HG03571 (cell line): Measurements from ENCODE around the gene TMEM184B.

Experiments
- ATAC-seq: cut with Tn5 transposase; IDR thresholded peaks from one replicate; pipeline ENCODE4 v1.9.1; 2021; ENCODE audit not compliant: unreplicated experiment

TMEM184B gene

DNA sequence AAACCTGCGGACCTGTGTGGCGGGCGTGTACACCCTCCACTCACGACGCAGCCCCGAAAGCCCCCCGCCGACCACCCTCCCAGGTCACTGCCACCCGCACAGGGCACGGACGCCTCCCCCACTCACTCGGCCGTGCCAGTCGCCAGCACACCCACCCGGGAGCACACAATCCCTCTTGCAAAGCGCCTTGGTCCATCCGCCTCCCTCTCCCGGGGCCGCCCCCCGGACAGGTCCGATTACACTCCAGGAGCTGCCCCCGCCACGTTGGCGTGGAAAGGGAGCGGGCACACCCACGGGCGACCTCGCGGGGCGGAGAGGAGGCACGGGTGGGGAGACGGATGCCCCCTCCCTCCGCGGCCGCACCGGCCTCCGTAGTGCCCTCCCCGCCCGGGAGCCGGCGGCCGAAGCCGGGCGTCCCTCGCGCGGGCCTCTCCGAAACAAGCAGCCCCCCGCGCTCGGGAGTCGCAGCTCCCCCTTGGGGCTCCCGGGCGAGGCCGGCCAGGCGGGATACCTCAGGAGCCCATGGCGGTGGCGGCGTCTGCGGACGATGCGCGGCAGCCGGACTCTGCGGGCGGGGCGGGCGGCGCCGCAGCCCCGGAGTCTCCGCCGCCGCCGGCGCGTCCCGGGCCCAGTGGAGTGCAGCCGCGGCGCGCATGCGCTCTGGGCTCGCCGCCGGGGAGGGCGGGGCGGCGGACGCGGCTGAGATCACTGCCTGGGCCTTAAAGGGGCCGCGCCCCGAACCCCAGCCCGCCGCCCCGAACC lies at the start of gene TMEM184B:
Gene TMEM184B (minus strand): TSS at position 638 of the 762 bp plus-strand sequence. CDS start 25,049 bp downstream, outside the sequence.
- ATAC-seq, result no peak

DNA sequence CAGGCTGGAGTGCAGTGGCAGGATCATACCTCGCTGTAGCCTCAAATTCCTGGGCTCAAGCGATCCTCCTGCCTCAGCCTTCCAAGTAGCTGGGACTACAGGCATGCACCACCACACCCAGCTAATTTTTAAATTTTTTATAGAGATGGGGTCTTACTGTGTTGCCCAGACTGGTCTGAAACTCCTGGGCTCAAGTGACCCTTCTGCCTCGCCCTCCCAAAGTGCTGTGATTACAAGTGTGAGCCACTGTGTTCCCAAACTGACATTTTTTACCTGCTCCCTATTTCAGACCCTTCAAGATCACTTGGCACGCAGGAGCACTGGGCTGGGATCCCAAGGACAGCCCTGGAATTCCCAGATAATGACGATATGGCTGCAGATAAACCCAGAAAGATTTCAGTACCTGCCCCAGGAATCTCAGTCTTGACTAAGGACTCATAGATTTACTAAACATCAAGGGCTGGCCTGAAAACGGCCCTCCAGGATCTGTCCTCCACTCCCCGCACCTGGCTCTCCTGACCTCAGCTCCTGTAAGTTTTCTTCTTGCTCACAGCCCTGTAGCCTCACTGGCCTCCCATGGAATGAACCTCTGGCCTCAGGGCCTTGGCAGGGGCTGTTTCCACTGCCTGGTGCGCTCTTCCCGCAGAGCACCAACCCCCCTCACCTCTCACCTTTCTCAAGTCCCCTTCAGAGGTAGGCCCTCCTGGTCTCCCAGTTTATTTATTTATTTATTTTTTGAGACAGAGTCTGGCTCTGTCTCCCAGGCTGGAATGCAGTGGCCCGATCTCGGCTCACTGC lies 48.0 kb upstream of the TMEM184B start:
- ATAC-seq, result no peak

DNA sequence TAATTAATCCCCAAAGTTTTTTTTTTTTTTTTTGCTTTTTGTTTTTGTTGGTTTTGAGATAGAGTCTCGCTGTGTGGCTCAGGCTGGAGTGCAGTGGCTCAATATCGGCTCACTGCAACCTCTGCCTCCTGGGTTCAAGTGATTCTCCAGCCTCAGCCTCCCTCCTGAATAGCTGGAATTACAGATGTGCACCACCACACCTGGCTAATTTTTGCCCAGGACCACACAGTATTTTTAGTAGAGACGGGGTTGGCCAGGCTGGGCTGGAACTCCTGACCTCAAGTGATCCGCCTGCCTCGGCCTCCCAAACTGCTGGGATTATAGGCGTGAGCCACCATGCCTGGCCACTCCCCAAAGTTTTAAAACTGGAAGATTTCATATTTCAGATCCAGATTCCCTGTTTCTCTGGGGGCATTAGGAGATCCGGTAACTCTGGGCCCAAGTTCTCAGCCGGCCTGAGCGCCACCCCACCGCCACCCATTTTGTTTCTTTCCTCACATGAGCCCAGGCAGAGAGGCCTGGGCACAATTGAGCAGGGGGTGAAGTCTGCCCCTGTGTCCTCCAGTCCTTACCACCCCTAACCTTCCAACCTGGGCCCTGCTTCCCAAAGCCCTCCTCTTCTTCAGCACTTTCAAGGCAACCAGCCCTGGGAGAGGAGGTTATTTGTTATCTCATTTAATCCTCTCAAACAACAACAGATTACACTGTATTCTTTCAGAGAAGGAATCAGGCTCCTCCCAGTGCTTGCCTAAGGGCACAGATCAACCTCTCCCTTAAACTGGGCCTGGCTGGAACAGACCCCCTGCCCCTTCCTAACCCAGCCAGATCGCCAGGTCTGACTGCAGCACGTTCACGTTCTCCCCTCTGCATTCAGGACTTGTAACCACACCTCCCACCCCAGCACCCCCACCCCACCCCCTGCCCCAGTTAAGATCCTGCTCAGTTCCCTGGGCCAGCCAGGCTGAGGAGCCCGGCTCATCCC lies 46.3 kb upstream of the TMEM184B start:
- ATAC-seq, result no peak

DNA sequence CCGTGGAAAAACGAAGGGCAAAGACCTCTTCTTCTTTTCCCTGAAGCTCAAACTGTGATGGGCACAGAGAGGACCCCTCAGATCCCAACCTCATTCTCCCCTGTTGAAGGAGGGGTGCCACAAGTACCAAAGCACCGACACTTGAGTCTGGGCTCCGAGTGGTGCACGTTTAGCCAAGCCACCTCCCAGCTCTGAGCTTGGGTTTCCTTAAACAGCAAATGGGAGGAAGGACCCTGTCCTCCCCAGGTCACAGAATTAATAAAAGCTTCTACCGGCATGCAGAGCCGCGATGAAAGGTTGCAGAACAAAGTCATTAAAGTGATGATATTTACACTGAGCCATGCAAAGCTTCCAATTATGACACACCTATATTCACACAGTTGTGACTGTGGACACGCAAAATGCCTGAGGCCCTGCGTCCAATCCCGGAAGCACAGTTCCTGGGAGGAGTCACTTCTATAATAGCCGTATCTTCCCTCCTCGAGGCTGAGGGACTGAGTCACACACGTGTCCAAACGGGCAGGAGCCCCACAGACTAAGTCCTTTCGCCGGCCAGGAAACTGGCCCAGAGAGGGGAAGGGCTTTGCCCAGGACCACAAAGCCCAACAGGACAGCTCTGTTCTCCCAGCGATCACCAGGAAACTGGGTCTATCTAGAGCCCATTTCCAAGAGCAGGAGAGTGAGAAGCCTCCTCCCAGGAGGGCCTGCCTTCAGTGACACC lies 45.3 kb upstream of the TMEM184B start:
- ATAC-seq, result no peak

DNA sequence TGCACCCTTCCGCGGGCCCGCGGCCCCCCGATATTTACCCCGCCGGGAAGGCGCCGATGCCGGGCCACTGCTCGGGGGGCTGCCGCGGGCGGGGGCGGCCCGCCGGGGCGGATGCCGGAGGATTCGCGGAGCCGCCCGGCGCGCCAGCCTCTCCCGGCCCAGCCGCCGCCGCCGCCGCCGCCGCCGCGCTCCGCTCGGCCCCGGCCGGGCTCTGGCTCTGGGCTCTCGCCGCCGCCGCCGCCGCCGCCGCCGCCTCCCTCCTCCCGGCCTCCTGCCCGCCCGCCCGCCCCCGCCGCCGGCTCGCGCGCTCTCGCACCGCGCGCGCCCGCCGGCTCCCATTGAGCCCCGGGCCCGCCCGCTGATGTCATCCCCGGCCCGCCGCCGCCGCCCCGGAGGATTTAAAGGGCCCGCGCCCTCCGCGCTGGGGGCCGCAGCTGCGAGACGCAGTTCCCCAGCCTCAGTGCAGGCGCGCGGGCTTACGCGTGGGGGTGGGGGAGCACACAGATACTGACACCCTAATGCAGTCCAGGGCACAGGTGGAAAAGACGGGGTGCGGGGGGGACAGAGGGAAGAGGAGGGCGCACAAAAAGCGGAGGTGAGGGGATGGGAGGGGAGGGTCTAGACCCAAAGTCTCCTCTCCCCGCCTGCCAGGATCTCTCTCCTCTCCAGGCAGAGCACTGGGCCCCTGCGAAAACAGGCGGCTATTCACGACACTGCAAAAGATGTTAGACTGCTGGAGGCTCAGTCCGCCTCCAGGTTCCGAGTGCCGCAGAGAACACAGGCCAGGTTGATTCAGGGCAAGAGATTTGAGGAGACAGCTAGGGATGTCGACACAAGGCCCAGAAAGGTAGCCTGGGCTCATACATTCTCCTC lies 44.5 kb upstream of the TMEM184B start, which contains the start of gene CSNK1E:
Gene CSNK1E (minus strand): TSS at position 312 of the 873 bp plus-strand sequence. CDS start 3,276 bp downstream, outside the sequence.
- ATAC-seq, result no peak

DNA sequence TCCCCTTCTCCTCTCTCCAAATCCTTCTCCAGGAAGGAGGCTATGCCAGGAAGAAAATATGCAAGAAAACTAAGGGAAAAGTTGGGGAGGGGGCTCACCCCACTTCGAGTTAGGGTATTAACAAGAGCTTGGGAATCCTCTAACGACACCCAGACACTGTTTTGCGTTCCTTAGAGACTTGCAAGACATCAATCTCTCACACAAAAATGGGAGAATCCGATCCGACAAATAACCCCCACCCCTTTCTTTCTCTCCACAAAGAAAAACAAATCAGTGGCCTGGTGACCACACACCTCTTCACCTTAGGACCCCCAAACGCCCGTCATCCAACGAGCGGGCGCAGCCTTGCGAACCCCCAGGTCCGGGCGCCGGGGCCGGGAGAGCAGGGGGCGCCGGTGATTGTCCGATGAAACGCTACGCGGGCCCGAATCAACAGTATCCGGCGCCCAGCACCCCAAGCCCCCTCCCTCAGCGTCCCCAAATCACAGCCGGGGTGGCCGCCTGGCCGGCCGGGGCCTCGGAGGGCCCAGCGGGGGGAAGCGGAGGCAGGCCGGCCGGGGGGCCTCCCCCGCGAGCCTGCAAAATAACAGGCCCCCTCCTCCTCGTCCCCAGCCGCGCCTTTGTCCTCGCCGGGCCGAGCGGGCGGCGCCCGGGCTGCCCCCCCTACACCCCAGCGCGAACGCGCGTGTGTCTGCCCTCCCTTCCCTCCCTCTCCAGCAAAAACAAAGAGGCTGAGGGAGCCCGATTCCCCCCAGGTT lies 43.7 kb upstream of the TMEM184B start:
- ATAC-seq, result no peak

DNA sequence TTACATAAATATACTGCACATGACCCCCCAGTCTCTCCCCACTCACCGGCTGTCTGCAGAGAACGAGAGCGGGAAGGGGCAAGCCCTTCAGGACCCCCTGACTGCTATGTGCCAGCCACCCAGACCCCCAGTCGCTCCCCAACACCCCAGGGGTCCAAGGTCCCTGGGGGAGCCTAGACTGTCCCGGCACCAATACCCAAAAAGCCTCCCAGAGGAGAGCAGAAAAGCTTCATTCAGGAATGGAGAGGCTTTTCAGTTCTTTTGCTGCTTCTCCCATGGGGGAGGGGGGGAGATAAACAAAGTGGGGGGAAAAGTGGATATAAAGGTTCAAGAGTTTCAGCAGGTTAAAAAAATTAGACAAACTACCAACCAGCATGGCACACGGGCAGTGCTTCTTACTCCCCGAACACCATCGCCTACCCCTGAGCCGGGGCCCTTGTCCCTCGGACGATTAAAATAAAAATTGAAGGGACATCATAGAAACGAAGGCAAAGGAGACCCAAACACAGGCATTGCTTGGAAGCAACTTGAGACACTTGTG lies 43.1 kb upstream of the TMEM184B start:
- no peak for ATAC-seq

DNA sequence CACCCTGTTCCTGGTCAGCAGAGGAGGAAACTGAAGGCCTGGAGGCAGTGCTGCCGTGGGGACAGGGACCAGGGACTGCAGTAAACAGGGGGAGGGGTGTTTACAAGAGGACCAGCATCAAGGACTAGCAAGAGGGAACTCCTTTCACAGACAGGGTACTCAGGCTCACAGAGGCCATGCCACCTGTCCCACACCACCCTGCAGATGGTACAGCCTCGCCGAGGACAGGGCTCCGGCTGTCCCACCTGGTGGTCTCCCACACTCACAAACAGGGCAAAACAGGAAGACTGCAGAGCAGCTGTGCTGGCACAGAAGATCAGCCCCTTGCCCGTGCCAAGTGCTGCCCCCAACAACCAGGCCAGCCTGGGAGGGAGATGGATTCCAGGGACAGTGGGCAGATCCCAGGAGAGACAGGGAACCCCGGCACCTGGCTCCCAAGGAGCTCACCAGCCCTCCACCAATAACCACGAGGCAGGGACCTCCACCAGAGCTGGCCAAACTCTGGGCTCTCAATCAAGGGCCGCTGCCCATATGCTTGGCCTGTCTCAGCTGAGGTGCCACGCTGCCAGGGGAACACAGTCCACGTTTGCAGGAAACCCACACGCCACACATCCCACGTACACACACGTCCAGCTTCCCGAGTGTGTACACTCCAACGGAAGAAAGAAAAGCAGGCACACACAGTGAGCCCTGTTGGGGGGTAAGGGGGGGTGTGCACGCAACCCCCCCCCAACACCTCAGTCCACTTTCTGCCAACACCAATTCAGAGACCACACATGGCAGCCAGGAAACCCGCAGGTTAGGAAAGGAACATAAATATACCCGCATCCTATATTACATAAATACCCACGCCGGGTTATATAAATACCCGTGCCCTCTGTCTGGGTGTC lies 42.4 kb upstream of the TMEM184B start:
- ATAC-seq, result no peak

DNA sequence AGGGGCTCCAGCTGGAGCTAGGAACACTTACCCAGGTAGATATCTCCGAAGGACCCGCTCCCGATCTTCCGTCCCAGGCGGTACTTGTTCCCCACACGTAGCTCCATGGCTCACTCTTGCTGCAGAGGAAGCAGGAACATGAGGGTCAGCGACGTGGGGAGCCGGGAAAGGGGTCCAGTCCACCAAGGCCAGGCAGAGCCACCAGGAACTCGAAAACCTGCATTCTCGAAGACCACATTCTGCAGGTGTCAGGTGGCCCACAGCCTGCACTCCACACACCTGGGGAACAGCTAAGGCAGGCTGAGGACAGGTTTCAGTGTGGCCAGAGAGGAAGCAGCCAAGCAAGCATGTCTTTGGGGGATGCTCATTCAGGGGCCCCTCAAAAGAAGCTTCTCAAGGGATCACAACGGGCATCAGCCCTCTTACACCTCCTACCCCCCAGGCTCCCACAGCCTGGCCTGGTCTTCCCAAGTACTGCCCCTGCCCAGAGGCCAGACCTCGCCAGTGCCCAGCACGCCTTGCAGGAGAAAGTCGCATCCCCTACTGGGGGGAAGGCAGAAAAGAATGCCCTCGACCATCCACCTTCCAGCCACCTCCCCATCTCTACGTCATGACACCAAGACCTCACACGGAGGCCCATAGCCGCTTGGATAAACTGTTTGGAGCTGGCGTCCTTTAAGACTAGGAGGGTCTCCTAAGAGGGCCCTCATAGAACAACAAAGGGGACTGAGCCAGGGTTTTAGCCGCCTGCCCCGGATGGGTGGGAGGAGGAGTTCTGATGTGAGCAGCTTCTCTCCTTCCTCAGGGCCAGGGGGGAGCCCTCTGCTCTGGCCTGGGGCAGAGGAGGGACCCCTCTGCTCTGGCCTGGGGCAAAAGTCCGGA lies 41.5 kb upstream of the TMEM184B start:
- ATAC-seq, result no peak

DNA sequence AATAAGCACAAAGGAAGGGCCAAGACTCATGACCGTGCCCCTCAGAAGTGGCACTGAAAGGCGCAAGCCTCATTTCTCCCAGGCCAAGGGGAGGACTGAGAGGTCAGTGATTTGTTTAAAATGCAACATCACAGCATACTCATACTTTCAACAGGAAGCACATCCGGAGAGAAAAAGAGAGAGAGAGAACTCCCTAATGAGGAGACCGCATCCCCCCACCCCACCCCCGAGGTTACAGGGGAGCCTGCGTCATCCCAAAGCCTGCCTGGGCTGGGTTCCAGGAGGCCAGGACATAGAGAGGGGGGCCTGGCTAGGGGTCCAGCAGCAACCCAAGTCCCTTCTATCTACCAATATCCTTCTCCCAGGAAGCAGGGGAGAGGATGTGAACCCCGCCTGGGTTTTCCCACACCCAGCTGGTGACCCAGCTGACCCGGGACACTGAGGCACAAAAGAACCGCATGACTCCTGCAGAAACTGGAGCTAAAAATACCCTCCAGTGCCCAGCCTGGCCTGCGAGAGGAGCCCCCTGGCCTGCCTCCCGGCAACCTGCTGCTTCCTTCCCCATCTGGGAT lies 40.7 kb upstream of the TMEM184B start:
- no peak for ATAC-seq

DNA sequence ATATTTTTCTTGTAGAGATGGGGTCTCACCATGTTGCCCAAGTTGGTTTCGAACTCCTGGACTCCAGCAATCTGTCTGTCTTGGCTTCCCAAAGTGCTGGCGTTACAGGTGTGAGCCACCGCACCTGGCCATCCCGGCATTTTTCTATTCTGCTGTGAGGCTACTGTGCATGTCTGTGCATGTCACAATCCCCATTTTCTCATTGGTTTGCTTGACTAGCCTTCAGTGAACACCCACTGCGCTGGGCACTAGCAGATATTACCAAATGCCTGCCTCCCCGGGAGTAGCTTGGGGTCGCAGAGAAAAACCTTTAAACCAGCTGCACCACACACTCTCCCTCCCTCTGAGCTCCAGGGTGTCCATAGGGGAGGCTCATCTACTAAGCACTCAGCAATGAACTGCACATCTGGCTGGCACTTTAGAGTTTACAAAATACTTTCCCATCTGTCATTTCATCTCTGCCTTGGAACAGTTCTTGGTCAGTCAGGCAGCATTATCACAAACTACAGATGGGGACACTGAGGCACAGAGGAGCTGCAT lies 39.5 kb upstream of the TMEM184B start:
- no peak for ATAC-seq

DNA sequence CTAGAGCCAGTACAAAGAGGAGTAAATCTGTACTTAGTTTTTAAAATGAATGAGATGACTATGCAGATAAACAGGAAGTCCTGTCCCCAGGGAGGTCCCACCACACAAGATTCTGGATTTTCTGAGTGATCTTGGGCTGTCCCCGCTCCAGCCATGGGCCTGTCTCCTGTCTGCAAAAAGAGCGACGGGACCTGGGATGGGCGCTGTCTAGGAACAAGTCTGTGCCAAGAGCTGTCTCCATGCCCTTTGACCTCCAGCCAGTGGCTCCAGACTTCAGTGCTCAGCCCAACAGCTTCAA lies 38.5 kb upstream of the TMEM184B start:
- ATAC-seq, result no peak

DNA sequence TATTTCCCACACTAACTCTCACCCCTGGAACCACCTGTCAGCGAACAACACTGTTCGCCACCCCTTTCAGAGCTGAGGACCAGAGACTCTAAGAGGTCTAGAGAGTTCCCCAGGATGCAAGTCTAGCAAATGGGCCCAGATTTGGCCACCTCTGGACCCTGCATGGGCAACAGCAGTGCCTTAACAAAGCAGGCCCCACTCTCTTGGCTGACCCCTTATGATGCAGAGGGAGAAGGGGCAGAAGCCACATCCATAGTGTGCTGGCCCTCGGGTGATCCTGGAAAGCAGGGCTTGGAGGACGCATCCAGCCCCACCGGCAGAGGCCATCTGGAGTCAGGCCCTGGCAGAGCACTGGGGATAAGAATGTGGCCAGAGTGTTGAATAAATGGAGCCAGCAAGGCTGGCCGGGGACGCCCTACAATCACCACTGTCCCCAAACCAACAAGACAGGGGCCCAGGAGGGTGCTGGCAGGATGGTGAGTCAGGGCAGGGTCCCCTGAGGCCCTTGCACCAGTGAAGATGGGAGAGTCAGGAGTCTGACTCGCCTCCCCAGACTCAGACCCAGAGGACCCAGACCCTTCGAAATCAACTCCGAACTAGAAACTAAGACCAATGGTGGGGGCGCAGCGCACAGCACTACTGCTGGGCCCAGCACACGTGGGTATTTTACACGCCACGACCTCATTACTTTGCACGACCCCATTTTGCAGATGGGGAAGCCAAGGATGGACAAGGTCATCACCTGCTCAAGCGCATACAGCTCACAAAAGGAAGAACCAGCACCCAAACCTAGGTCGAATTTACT lies 37.9 kb upstream of the TMEM184B start:
- ATAC-seq, result no peak

DNA sequence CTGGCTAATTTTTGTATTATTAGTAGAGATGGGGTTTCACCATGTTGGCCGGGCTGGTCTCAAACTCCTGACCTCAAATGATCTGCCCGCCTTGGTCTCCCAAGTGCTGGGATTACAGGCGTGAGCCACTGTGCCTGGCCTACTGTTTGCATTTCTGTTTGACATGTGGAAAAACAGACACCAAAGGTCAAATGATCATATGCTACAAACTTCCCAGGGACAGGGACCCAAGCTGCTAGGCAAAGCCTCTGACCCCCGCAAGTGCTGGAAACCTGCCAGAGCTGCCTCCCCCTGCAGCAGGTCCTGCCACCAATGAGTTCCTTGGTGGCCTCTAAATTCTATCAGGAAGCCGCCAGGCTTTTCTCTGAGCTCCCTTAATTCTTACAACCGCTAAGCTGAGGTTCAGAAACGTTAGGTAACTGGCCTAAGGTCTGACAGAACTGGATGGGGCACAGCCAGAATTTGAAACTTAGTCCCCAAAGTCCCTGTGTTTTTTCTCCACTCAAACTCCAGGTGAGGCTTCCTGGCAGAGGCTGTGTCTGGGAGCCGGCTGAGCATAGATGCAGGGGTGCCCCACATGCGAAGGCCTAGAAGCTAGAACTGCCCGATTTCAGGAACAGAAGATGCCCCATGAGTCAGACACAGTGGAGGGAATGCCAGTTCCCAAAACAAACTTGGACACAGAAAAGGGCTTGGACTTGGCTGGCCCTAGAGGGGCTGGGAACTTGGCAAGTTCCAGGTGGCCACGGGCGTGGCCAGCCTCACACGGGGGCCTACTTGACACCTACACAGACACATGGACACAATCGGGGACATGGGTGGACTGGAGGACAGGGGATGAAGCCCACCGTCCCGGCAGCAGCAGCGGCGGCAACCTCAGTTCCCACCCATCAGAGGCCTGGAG lies 37.1 kb upstream of the TMEM184B start:
- ATAC-seq, result no peak
